Esophagus muscularis mucosa (tissue), 4 donors: Measurements from ENCODE around the gene EXOC1. TPM values are rescaled to one million over a fixed set of nuclear protein-coding genes. Genes with fewer than 3 reads are reported as not detected.
"Not testable (repeated sequence)": the region's sequence is repeated elsewhere in the genome, so short reads cannot be mapped to it uniquely, and the experiment has no call there.

Experiments used
- DNase-seq: peaks from one replicate; pipeline ENCODE4 v3.0.0-alpha.2; 2017; ENCODE audit errors: extremely low spot score
- H3K27ac ChIP-seq, 4 donors: fragments of 200-600 bp; sonication (generic); replicated peaks in 1 of 4; 1 replicate in 3 of 4; 2 replicates in 1 of 4; pipeline ENCODE4 v1.5.1; 2016 to 2019; ENCODE audit warnings: mild to moderate bottlenecking in 1 of 4
- H3K27me3 ChIP-seq, 4 donors: fragments of 200-600 bp; sonication (generic); one replicate each; pipeline versions ENCODE4 v1.5.1 to v1.6.0; 2016 to 2019
- H3K36me3 ChIP-seq, 4 donors: fragments of 200-600 bp; sonication (generic); one replicate each; pipeline ENCODE4 v1.5.1; 2016 to 2019
- H3K4me1 ChIP-seq, 4 donors: fragments of 200-600 bp; sonication (generic); one replicate each; pipeline ENCODE4 v1.5.1; 2016 to 2019
- H3K4me3 ChIP-seq, 4 donors: fragments of 200-600 bp; sonication (generic); 1 replicate in 2 of 4; 2 replicates in 2 of 4; pipeline ENCODE4 v1.5.1; 2016 to 2019; ENCODE audit warnings: mild to moderate bottlenecking in 4 of 4, moderate library complexity in 1 of 4
- H3K9me3 ChIP-seq, 4 donors: fragments of 200-600 bp; sonication (generic); 1 replicate in 3 of 4; 2 replicates in 1 of 4; pipeline ENCODE4 v1.5.1; 2016 to 2019
- EP300 ChIP-seq: sonication (generic); formaldehyde crosslinking; IDR thresholded peaks from one replicate; pipeline ENCODE4 v1.6.1; 2017; ENCODE audit warnings: antibody characterized with exemption
- POLR2A ChIP-seq: fragments of 450-650 bp; IDR thresholded peaks from one replicate; pipeline ENCODE4 v1.6.1; 2017; ENCODE audit warnings: antibody characterized with exemption, moderate library complexity, mild to moderate bottlenecking, low read depth
- POLR2AphosphoS5 ChIP-seq, 2 donors: sonication (generic); formaldehyde crosslinking; IDR thresholded peaks; one replicate each; pipeline ENCODE4 v1.6.1; 2017; ENCODE audit warnings: antibody characterized with exemption in 2 of 2
- WGBS: methylation state at CpG from one replicate; pipeline ENCODE4 v1.1.5; 2018; 5-methylcytosine and 5-hydroxymethylcytosine counted together
- intact Hi-C: fragments of 100-400 bp; cut with DNase I; formaldehyde crosslinking; loops from one replicate; pipeline ENCODE4 v1.15.1; 2023
- total RNA-seq, 4 donors: library from RNA; depleted of rRNA; stranded (reverse); fragments of >200 nt; gene quantifications; one replicate each; pipeline versions ENCODE4 v1.1.0 to v1.2.1, GENCODE V29; 2016
- TF ChIP-seq, protein P1 (sequence below), 3 experiments: fragments of 200-600 bp in 2 of 3; fragments of 450-650 bp in 1 of 3; sonication (generic) in 2 of 3; IDR thresholded peaks; one replicate each; pipeline ENCODE4 v1.5.1; 2017 to 2019; ENCODE audit warnings: antibody characterized with exemption in 3 of 3, mild to moderate bottlenecking in 2 of 3, moderate library complexity in 1 of 3

The EXOC1 gene
- total RNA-seq, 4 donors from 2014 or later, result 22.0 to 33.6 (median 23.6) TPM

- 82% methylated on average over 1 of the region's 1 CpG for WGBS
- no peak for DNase-seq
- TF ChIP-seq, protein P1, sequence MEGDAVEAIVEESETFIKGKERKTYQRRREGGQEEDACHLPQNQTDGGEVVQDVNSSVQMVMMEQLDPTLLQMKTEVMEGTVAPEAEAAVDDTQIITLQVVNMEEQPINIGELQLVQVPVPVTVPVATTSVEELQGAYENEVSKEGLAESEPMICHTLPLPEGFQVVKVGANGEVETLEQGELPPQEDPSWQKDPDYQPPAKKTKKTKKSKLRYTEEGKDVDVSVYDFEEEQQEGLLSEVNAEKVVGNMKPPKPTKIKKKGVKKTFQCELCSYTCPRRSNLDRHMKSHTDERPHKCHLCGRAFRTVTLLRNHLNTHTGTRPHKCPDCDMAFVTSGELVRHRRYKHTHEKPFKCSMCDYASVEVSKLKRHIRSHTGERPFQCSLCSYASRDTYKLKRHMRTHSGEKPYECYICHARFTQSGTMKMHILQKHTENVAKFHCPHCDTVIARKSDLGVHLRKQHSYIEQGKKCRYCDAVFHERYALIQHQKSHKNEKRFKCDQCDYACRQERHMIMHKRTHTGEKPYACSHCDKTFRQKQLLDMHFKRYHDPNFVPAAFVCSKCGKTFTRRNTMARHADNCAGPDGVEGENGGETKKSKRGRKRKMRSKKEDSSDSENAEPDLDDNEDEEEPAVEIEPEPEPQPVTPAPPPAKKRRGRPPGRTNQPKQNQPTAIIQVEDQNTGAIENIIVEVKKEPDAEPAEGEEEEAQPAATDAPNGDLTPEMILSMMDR (IDR thresholded peaks at IDR 0.05), result no peak
- TF ChIP-seq POLR2A, result no peak
- Histone ChIP-seq H3K9me3 (peaks cover 0 to 10% (median 0%) of the 10 kb centered on the region in 4 donors), H3K4me3 (no peak overlapping the region), H3K4me1 (no peaks in the 10 kb centered on the region), H3K27ac (no peak overlapping the region), H3K27me3 (peaks cover 0 to 11% (median 2%) of the 10 kb centered on the region in 4 donors), H3K36me3 (no peaks in the 10 kb centered on the region)
- intact Hi-C loops, result no loop called here
Measured at GRCh38 chr4:55837903-55838302, 15.5 kb upstream of the EXOC1 start.

- H3K4me3 ChIP-seq, result no peak overlapping the region
- no peak for DNase-seq
- intact Hi-C loops, result no loop called here
- WGBS, result 79% methylated on average over 1 of the region's 1 CpG
- no peaks in the 10 kb centered on the region for H3K36me3 ChIP-seq
- TF ChIP-seq POLR2A (no peak), POLR2AphosphoS5 (IDR thresholded peaks at IDR 0.05) (no peak), EP300 (no peak)
- TF ChIP-seq, protein P1 (IDR thresholded peaks at IDR 0.05), result no peak
- no peaks in the 10 kb centered on the region for H3K4me1 ChIP-seq
- peaks cover 0 to 11% (median 2%) of the 10 kb centered on the region in 4 donors for H3K27me3 ChIP-seq
- no peak overlapping the region for H3K27ac ChIP-seq
- H3K9me3 ChIP-seq, result peaks cover 0 to 10% (median 0%) of the 10 kb centered on the region in 4 donors
Measured at GRCh38 chr4:55838356-55838755, 15.1 kb upstream of the EXOC1 start.

- DNase-seq, result no peak
- peaks cover 0 to 11% (median 2%) of the 10 kb centered on the region in 4 donors for H3K27me3 ChIP-seq
- peaks cover 0 to 10% (median 0%) of the 10 kb centered on the region in 4 donors for H3K9me3 ChIP-seq
- H3K27ac ChIP-seq, result no peak overlapping the region
- H3K4me1 ChIP-seq, result no peaks in the 10 kb centered on the region
- intact Hi-C loops, result no loop called here
- TF ChIP-seq POLR2A, result no peak
- TF ChIP-seq EP300, result no peak
- TF ChIP-seq, protein P1 (IDR thresholded peaks at IDR 0.05), result no peak
- no peak for TF ChIP-seq POLR2AphosphoS5 (IDR thresholded peaks at IDR 0.05)
- no peak overlapping the region for H3K4me3 ChIP-seq
- H3K36me3 ChIP-seq, result no peaks in the 10 kb centered on the region
Measured at GRCh38 chr4:55838952-55839351, 14.5 kb upstream of the EXOC1 start.

- Histone ChIP-seq H3K4me3 (no peak overlapping the region), H3K9me3 (peaks cover 0 to 10% (median 0%) of the 10 kb centered on the region in 4 donors), H3K27me3 (peaks cover 0 to 11% (median 2%) of the 10 kb centered on the region in 4 donors), H3K36me3 (no peaks in the 10 kb centered on the region), H3K27ac (no peak overlapping the region), H3K4me1 (no peaks in the 10 kb centered on the region)
- no peak for DNase-seq
- WGBS, result 81% methylated on average over 1 of the region's 1 CpG
- TF ChIP-seq POLR2A (no peak), EP300 (no peak), POLR2AphosphoS5 (IDR thresholded peaks at IDR 0.05) (no peak)
- TF ChIP-seq, protein P1 (IDR thresholded peaks at IDR 0.05), result no peak
- intact Hi-C loops, result no loop called here
Measured at GRCh38 chr4:55840956-55841355, 12.5 kb upstream of the EXOC1 start.

DNA sequence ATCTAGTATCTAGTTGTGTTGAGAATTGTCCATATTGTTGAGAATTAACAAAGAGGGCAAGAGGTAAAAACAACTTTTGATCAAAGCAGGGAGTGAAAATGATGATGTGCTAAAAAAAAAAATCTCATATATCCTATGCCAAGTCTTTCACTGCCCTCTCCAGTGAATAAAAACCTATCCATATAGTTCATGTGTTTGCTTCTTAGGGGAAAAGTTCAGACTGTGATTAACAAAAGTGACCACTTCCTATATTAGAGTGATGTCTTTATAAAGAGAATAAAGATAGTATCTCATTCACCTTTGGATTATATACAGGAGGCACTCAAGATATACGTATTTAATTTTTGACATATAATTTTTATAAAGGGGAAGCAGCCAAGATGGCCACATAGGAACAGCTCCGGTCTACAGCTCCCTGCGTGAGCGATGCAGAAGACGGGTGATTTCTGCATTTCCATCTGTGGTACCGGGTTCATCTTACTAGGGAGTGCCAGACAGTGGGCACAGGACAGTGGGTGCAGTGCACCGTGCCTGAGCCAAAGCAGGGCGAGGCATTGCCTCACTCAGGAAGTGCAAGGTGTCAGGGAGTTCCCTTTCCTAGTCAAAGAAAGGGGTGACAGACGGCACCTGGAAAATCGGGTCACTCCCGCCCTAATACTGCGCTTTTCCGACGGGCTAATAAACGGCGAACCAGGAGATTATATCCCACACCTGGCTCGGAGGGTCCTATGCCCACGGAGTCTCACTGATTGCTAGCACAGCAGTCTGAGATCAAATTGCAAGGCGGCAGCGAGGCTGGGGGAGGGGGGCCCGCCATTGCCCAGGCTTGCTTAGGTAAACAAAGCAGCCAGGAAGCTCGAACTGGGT is 11.8 kb upstream of the EXOC1 start:
- H3K36me3 ChIP-seq, intact Hi-C loops, DNase-seq, H3K4me3 ChIP-seq, H3K27ac ChIP-seq, H3K4me1 ChIP-seq: not testable (repeated sequence)
- Histone ChIP-seq H3K9me3 (peaks cover 0 to 10% (median 0%) of the 10 kb centered on the region in 4 donors), H3K27me3 (peaks cover 0 to 11% (median 2%) of the 10 kb centered on the region in 4 donors)
- WGBS, result 78% methylated on average over 20 of the region's 22 CpGs

DNA sequence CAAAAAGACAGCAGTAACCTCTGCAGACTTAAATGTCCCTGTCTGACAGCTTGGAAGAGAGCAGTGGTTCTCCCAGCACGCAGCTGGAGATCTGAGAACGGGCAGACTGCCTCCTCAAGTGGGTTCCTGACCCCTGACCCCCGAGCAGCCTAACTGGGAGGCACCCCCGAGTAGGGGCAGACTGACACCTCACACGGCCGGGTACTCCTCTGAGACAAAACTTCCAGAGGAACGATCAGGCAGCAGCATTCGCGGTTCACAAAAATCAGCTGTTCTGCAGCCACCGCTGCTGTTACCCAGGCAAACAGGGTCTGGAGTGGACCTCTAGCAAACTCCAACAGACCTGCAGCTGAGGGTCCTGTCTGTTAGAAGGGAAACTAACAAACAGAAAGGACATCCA is 11.1 kb upstream of the EXOC1 start:
- 95% methylated on average over 6 of the region's 10 CpGs for WGBS
- peaks cover 0 to 10% (median 0%) of the 10 kb centered on the region in 4 donors for H3K9me3 ChIP-seq
- peaks cover 0 to 11% (median 2%) of the 10 kb centered on the region in 4 donors for H3K27me3 ChIP-seq
- H3K27ac ChIP-seq, H3K36me3 ChIP-seq, H3K4me3 ChIP-seq, intact Hi-C loops, DNase-seq, H3K4me1 ChIP-seq: not testable (repeated sequence)
